PC-9 (cell line): Measurements from ENCODE around the gene OFD1. TPM values are rescaled to one million over a fixed set of nuclear protein-coding genes. Genes with fewer than 3 reads are reported as not detected.

Experiments
- Bru-seq: library from RNA; stranded (reverse); fragments of 400-500 nt; gene quantifications from one replicate; lab custom pipeline; 2021; lab: Mats Ljungman, UMichigan
- BruChase-seq, 2 experiments: library from RNA; stranded (reverse); fragments of 400-500 nt; gene quantifications; one replicate each; lab custom pipeline; 2021; lab: Mats Ljungman, UMichigan
- BruUV-seq: library from RNA; stranded (reverse); fragments of 400-500 nt; replicated peaks from 2 replicates; lab custom pipeline; 2021; lab: Mats Ljungman, UMichigan
- CTCF ChIA-PET: fragments of 300-600 bp; sonication (Branson Sonifier 250); formaldehyde crosslinking; loops from one replicate; lab custom pipeline; 2022; ENCODE audit warnings: antibody characterized with exemption; lab: Charles Lee
- POLR2A ChIA-PET: fragments of 300-600 bp; sonication (Branson Sonifier 250); formaldehyde crosslinking; loops from one replicate; lab custom pipeline; 2022; ENCODE audit warnings: antibody characterized with exemption; ENCODE audit not compliant: unreplicated experiment; lab: Charles Lee
- DNase-seq, 2 experiments: peaks; one replicate each; pipeline versions ENCODE4 v3.0.0 to v3.0.0-alpha.2; 2015 to 2022; ENCODE audit warnings: mixed read lengths in 1 of 2
- H2AFZ ChIP-seq: fragments of 200-600 bp; sonication (generic); 2 replicates; pipeline ENCODE4 v1.8.1; 2017; ENCODE audit warnings: antibody characterized with exemption
- H3F3A ChIP-seq: fragments of 200-600 bp; sonication (generic); 2 replicates; pipeline ENCODE4 v1.8.1; 2017; ENCODE audit warnings: antibody characterized with exemption, mild to moderate bottlenecking, low read depth; ENCODE audit not compliant: insufficient read depth
- H3K27ac ChIP-seq: fragments of 200-600 bp; sonication (generic); 2 replicates; pipeline ENCODE4 v1.6.1; 2016; ENCODE audit warnings: mixed run types
- H3K27me3 ChIP-seq: fragments of 200-600 bp; sonication (generic); 2 replicates; pipeline ENCODE4 v1.6.1; 2016; ENCODE audit warnings: low read depth, mixed run types; ENCODE audit not compliant: insufficient read depth
- H3K36me3 ChIP-seq: fragments of 200-600 bp; sonication (generic); 2 replicates; pipeline ENCODE4 v1.6.1; 2016; ENCODE audit warnings: low read depth, mixed run types
- H3K4me1 ChIP-seq: fragments of 200-600 bp; sonication (generic); replicated peaks from 2 replicates; pipeline ENCODE4 v1.6.1; 2016; ENCODE audit warnings: mixed run types; ENCODE audit not compliant: insufficient read depth
- H3K4me2 ChIP-seq: fragments of 200-600 bp; sonication (generic); 2 replicates; pipeline ENCODE4 v1.6.1; 2017; ENCODE audit warnings: mixed run types
- H3K4me3 ChIP-seq: fragments of 200-600 bp; sonication (generic); 2 replicates; pipeline ENCODE4 v1.6.1; 2016; ENCODE audit warnings: mixed run types
- H3K79me2 ChIP-seq: fragments of 200-600 bp; sonication (generic); 2 replicates; pipeline ENCODE4 v1.6.1; 2017; ENCODE audit warnings: low read depth, mixed run types
- H3K9me2 ChIP-seq: fragments of 200-600 bp; sonication (generic); 2 replicates; pipeline ENCODE4 v1.8.1; 2017; ENCODE audit warnings: mild to moderate bottlenecking; ENCODE audit not compliant: insufficient read depth
- H3K9me3 ChIP-seq: fragments of 200-600 bp; sonication (generic); 2 replicates; pipeline ENCODE4 v1.8.1; 2016; ENCODE audit warnings: low read depth; ENCODE audit not compliant: insufficient read depth
- H4K20me1 ChIP-seq: fragments of 200-600 bp; sonication (generic); 2 replicates; pipeline ENCODE4 v1.8.1; 2017; ENCODE audit not compliant: insufficient read depth
- EZH2 ChIP-seq: fragments of 200-600 bp; sonication (generic); IDR thresholded peaks from 2 replicates; pipeline ENCODE4 v1.8.0; 2017; ENCODE audit warnings: antibody characterized with exemption, low read depth
- intact Hi-C: fragments of 100-400 bp; cut with micrococcal nuclease; formaldehyde crosslinking; loops from one replicate; pipeline ENCODE4 v1.10.0; 2022; ENCODE audit not compliant: unreplicated experiment
- long read RNA-seq: library from polyadenylated mRNA; stranded (forward); transcript quantifications from one replicate; pipeline ENCODE4 v2.0.0, GENCODE V29; 2022
- total RNA-seq: library from RNA; stranded (reverse); gene quantifications from 2 replicates; pipeline ENCODE4 v1.2.3, GENCODE V29; 2021
- TF ChIP-seq, protein P1 (sequence below): fragments of 200-600 bp; sonication (generic); conservative IDR thresholded peaks from 2 replicates; pipeline ENCODE4 v1.6.1; 2017; ENCODE audit warnings: mixed run types, antibody characterized with exemption, mild to moderate bottlenecking, moderate library complexity

OFD1 gene, protein sequence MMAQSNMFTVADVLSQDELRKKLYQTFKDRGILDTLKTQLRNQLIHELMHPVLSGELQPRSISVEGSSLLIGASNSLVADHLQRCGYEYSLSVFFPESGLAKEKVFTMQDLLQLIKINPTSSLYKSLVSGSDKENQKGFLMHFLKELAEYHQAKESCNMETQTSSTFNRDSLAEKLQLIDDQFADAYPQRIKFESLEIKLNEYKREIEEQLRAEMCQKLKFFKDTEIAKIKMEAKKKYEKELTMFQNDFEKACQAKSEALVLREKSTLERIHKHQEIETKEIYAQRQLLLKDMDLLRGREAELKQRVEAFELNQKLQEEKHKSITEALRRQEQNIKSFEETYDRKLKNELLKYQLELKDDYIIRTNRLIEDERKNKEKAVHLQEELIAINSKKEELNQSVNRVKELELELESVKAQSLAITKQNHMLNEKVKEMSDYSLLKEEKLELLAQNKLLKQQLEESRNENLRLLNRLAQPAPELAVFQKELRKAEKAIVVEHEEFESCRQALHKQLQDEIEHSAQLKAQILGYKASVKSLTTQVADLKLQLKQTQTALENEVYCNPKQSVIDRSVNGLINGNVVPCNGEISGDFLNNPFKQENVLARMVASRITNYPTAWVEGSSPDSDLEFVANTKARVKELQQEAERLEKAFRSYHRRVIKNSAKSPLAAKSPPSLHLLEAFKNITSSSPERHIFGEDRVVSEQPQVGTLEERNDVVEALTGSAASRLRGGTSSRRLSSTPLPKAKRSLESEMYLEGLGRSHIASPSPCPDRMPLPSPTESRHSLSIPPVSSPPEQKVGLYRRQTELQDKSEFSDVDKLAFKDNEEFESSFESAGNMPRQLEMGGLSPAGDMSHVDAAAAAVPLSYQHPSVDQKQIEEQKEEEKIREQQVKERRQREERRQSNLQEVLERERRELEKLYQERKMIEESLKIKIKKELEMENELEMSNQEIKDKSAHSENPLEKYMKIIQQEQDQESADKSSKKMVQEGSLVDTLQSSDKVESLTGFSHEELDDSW
- total RNA-seq (31.6 and 35.6 TPM in 2 replicates), Bru-seq, nascent RNA (percentile 83 among the genes with signal in this experiment), BruChase-seq, experiment 1, labeled RNA remaining after a 2-hour chase (percentile 93 among the genes with signal in this experiment), BruChase-seq, experiment 2, labeled RNA remaining after a 6-hour chase (percentile 81 among the genes with signal in this experiment)
- long read RNA-seq, full-length matches to known transcripts, result 13 of 22 reads
- long read RNA-seq, partial matches to known transcripts, result 1 of 22 reads
- long read RNA-seq, other reads (novel, unspliced or antisense), result 8 of 22 reads

DNA sequence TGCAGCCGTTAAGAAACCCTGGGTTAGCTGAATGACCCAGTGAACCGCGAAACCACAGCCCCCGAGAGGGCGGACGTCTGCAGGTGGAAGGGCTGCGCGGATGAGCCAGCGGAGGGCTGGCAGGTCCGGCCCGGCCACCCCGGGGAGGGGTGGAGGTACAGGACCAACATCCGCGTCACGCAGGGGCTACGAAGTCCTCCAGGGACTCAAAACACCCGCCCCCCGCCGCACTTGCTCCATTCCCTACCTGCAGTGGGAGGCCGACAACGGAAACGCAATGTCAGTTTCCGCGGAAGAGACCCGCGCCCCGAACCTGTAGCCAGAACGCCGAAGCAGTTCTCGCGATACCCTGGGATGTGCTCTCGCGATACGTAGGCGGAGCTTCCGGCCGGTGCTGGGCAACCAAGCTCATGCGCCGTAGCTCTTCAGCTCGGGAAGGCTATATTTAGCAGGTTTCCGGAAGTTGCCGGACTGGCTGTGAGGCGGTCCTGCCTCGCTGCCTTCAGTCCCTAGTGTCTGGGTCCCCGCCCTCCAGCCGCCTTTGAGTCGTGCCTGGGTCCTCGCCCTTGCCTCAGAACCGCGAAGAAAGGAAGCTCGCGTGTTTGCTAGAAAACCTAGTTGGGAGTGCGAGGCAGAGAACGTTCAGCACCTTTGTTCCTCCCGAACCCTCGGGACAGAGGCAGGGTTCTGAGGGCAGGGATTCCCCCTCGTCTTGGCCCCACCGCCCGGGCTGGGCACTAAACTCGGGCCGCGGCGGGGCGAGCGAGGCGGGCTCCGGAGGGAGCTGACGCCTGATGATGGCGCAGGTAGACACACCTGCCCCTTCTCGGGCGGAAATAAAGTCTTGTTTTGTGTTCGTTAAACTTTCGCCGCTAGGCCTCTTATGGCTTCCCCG, at the start of gene OFD1, which contains the start of gene TRAPPC2:
OFD1 (plus strand) TSS at position 471 of the 895 bp plus-strand sequence; CDS start at position 795, 324 bp downstream.
TRAPPC2 (minus strand) TSS at position 343 of the 895 bp plus-strand sequence. CDS start 14,657 bp downstream, outside the sequence.
- POLR2A ChIA-PET, result interaction anchor here (0.5 to 1.4 kb wide), 11 partner anchors 12 to 1122 kb away, joined by 3 to 18 read pairs (median 6); partner anchors contain the start of gene PRPS2
- peaks cover 15% of the 10 kb centered on the region; the same call in 1 of the 2 replicates for H3K4me1 ChIP-seq
- H4K20me1 ChIP-seq, result no peaks in the 10 kb centered on the region
- BruUV-seq, result no TSS peak
- H3K4me2 ChIP-seq, result peak within 1 kb of the TSS; percentile 97
- H3K27ac ChIP-seq, result peak within 1 kb of the TSS; percentile 96
- H2AFZ ChIP-seq, result peak within 1 kb of the TSS; percentile 92
- peaks cover 7% of the 10 kb centered on the region; the same call in 1 of the 2 replicates for H3K36me3 ChIP-seq
- peaks cover 11% of the 10 kb centered on the region; the same call in 1 of the 2 replicates for H3F3A ChIP-seq
- peak; percentile 88 to 95 for DNase-seq
- peaks cover 72% of the 10 kb centered on the region for H3K79me2 ChIP-seq
- intact Hi-C loops, result loop anchor here (1.0 to 2.0 kb wide), 3 partner anchors 42 to 76 kb away; no protein-coding TSS in a partner anchor
- no peaks in the 10 kb centered on the region for H3K27me3 ChIP-seq
- no peaks in the 10 kb centered on the region for H3K9me2 ChIP-seq
- no peaks in the 10 kb centered on the region for H3K9me3 ChIP-seq
- CTCF ChIA-PET, result interaction anchor here (0.7 to 0.8 kb wide), 2 partner anchors 72 to 228 kb away, joined by 3 read pairs; no protein-coding TSS in a partner anchor
- TF ChIP-seq EZH2, result no peak
- TF ChIP-seq, protein P1, sequence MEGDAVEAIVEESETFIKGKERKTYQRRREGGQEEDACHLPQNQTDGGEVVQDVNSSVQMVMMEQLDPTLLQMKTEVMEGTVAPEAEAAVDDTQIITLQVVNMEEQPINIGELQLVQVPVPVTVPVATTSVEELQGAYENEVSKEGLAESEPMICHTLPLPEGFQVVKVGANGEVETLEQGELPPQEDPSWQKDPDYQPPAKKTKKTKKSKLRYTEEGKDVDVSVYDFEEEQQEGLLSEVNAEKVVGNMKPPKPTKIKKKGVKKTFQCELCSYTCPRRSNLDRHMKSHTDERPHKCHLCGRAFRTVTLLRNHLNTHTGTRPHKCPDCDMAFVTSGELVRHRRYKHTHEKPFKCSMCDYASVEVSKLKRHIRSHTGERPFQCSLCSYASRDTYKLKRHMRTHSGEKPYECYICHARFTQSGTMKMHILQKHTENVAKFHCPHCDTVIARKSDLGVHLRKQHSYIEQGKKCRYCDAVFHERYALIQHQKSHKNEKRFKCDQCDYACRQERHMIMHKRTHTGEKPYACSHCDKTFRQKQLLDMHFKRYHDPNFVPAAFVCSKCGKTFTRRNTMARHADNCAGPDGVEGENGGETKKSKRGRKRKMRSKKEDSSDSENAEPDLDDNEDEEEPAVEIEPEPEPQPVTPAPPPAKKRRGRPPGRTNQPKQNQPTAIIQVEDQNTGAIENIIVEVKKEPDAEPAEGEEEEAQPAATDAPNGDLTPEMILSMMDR, result no peak
- H3K4me3 ChIP-seq, result peak within 1 kb of the TSS; percentile 99

DNA sequence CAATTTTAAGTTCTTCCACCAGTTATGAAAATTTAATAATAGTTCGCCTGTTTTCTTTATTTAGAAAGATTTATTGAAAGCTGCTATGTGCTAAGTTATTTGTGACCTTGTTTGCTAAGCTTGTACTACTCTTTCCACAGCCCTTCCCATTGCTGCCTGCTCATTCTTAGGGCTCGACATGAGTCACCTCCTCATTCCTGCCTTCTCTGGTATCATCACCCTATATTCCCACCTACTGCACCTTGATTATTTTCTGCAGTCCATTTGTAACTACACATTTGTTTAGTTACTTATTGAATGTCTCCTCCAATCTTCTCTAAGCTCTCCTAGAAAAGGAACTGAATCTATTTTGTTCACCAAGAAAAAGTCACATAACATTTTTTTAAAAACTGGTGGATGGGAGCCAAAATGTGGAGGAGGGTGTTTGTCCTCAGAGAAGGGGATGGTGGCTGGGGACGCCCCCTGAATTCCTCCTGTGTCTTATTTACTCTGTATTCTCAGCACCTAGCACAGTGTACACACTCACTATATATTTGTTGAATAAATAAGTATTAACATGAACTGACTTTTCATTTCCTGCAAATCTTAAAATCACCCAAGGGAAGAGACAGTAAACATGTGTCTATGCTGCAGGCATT, 49.3 kb upstream of the OFD1 start:
- no peaks in the 10 kb centered on the region for H3K9me3 ChIP-seq
- peak overlapping the region; percentile 62 for H3K27ac ChIP-seq
- CTCF ChIA-PET, result no interaction called here
- intact Hi-C loops, result no loop called here
- H3K4me3 ChIP-seq, result no peak overlapping the region
- TF ChIP-seq, protein P1, result no peak
- no peak for TF ChIP-seq EZH2
- H3K36me3 ChIP-seq, result no peaks in the 10 kb centered on the region
- no TSS peak for BruUV-seq
- peaks cover 12% of the 10 kb centered on the region for H3K79me2 ChIP-seq
- H3F3A ChIP-seq, result peaks cover 7% of the 10 kb centered on the region; the same call in 1 of the 2 replicates
- POLR2A ChIA-PET, result interaction anchor here (0.6 to 0.7 kb wide), 3 partner anchors 14 to 344 kb away, joined by 3 to 7 read pairs (median 5); partner anchors contain the start of gene GEMIN8
- no peaks in the 10 kb centered on the region for H3K27me3 ChIP-seq
- peaks cover 18% of the 10 kb centered on the region for H3K4me1 ChIP-seq
- no peaks in the 10 kb centered on the region for H4K20me1 ChIP-seq
- H3K9me2 ChIP-seq, result no peaks in the 10 kb centered on the region
- H2AFZ ChIP-seq, result no peak overlapping the region
- peak in 1 of 2 experiments; percentile 64 for DNase-seq
- peak overlapping the region; percentile 56 for H3K4me2 ChIP-seq
